HG02938 (cell line): Measurements from ENCODE around the gene SIRPA.
"Not testable (repeated sequence)": the region's sequence is repeated elsewhere in the genome, so short reads cannot be mapped to it uniquely, and the experiment has no call there.

Source experiments
- ATAC-seq: cut with Tn5 transposase; IDR thresholded peaks from one replicate; pipeline ENCODE4 v1.9.1; 2021; ENCODE audit warnings: mild to moderate bottlenecking, moderate library complexity; ENCODE audit not compliant: unreplicated experiment

The SIRPA gene

GRCh38 chr20:1905693-1906092 lies 10.5 kb downstream of the SIRPA start:
- no peak for ATAC-seq

GRCh38 chr20:1906361-1907051 lies 11.3 kb downstream of the SIRPA start:
- ATAC-seq = no peak

DNA sequence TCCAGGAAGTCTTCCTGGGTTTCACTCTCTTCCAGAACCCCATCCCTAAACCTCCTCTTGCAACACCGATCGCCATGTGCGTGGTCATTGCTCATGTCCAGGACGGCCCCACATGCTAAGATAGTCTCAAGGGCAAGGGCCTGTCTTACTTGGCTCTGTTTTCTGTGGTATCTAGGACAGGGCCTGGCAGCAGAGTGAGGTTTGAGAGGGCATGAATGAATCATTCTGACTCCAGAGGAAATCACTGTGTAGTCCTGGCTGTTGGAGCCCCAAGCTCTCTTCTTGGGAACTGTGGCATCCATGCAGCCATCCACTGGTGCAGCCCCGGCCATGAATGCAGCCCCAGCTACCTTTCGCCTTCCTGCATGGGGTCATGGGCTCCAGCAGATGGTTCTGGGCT lies 12.4 kb downstream of the SIRPA start:
- no peak for ATAC-seq

GRCh38 chr20:1908191-1908590 lies 13.0 kb downstream of the SIRPA start:
- no peak for ATAC-seq

DNA sequence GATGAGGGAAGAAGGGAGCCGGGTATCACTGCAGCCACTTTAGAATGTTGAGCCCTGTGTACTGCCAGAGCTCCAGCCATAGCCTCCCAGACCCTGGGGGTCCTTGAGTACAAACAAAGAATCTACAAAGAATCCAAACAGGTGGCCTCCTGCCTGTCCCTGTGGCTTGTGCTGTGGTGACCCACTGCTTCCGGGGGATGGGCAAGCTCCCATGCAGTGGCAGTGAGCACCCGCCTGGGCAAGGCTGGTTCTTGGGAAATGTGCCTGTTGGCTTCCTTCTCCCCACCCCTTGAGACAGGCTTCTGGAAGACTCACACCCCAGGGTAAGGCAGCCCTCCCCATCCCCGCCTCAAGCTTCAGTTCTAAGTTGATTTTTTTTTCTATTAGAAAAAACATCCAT lies 13.9 kb downstream of the SIRPA start:
- ATAC-seq = no peak

- ATAC-seq = no peak
Observed at GRCh38 chr20:1911536-1911935, 16.3 kb downstream of the SIRPA start.

DNA sequence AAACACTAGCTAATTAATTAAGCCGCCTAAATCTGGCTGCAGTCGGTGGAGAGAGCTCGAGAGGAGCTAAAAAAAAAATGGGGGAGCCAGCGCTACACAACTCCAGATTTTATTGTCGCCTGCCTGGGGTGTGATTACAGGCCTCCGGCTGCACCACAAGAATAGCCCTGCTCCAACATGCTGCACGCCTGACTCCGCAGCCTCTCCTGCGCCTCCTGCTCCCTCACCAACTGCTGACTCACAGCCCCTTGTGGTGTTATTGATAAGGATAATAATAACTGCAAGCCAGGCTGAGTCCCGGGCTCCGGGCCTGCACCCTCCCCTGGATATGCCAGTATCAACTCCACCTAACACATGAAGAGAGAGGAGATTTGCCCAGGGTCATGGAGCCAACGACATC lies 16.8 kb downstream of the SIRPA start:
- no peak for ATAC-seq

- no peak for ATAC-seq
Observed at GRCh38 chr20:1912646-1913045, 17.4 kb downstream of the SIRPA start.

GRCh38 chr20:1915233-1915632 lies 20.0 kb downstream of the SIRPA start:
- not testable (repeated sequence) for ATAC-seq

GRCh38 chr20:1915725-1916124 lies 20.5 kb downstream of the SIRPA start:
- no peak for ATAC-seq

DNA sequence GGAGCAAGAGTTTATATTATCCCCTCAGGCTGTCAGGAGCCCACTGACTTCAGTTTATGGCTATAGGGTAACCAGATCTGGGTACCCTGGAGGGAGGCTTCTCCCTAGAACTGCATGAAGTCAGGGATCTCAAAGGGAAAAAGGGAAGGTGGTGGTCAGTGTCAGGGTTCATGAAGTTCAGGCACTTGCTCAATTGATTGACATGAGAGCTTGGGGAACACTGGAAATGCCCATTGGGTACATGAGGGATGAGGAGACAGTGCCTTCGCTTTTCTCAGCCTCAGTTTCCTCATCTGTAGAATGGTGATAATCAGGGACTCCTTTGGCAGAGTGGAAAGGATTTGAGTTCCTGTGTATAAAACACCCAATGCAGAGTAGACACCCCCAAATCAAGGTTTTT lies 22.6 kb downstream of the SIRPA start:
- no peak for ATAC-seq

DNA sequence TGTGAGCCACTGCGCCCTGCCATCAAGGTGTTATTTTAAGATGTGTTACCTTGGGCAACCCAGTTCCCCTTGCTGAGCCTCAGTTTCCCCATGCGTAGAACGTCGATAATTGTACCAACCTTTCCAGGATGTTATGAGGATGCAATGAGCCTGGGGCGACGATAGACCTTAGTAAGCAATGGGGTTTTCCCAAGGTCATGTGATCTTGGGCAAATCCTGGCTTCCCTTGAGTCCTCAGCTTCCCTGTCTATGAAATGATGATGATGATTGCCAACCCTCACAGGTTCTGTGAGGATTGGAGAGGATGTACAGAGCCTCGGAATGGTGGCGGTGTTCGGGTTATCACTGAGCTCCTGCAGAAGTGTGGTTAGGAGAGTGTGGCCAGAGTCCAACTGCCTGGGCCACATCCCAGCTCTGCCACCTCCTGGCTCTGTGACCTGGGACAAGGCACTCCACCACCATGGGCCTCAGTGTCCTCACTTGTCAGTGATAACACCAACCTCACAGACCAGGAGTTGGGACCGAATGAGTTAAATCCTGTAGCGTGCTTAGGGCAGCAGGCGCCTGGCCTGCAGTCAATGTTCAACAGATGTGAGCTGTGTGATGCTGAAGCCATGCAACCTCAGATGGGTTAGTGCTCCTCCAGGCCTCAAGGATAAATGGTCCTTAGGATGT lies 23.4 kb downstream of the SIRPA start:
- no peak for ATAC-seq

DNA sequence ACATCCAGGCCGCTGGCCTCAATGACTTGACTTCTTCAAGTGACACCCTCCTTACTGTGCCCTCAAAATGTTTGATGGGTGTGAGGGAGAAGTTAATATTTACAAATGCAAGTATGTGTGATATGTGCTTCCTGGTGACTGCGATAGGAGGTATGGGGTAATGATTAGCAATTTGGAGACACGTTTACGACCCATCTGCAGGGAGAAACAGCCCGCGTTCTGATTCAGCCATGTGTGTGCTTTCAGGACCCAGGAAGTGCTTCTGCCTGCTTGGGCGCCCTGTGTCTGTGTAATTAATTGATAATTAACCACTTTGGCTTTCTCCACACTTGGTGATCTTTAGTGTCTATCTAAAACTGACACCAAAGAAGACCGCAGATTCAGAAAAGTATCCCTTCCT lies 25.0 kb downstream of the SIRPA start:
- ATAC-seq = no peak

DNA sequence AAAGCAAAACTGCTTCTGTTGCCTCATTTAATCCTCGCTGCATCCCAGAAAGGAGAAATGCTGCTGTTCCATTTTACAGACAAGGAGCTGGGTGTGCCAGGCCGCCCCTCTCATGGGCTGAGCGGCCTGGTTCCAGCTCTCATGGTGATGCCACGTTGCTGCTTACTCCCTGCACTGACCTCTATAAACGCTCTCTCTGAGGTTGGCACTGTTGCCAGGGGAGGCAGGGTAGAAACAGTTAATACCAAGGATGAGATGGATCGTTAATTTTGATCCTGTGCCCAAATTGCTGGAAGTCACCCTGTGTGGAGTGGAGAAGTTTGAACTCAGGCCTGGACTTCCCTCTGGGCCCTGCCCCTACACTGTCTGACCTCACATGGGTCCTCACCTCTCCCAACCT lies 25.6 kb downstream of the SIRPA start:
- ATAC-seq = no peak

DNA sequence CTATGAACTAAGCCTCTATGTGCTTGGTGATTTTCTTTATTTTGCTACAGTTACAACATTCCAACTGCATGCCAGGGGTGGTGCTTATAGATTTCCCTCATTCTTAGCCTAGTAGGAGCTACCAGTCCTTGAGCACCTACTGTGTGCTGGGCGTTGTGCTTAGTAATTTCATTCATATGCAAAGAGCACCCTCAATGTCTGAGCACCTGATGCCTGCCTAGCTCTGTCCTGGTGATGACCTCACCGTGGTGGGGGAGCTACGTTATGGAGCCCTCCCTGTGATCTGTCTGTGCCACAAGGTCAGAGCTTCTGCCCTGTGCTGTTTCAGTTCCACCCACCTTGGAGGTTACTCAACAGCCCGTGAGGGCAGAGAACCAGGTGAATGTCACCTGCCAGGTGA lies 26.8 kb downstream of the SIRPA start:
- ATAC-seq = not testable (repeated sequence)

DNA sequence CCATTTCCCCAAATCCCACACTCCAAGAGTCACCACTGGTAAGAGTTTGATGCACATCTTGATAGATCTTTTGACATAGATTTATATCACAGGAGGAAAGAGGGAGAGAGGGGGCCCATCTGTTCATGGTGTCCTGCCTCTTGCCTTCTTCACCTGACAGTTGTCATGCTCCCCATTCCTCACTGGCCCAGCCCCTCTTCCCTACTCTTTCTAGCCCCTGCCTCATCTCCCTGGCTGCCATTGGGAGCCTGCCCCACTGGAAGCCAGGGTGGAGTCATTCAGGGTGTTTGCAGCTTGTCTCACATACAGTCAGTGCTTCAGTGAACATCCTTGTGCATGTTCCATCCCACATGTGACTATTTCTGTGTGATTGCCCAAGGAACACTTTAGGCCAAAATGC lies 27.6 kb downstream of the SIRPA start:
- no peak for ATAC-seq

- no peak for ATAC-seq
Observed at GRCh38 chr20:1924910-1925861, 30.0 kb downstream of the SIRPA start.

DNA sequence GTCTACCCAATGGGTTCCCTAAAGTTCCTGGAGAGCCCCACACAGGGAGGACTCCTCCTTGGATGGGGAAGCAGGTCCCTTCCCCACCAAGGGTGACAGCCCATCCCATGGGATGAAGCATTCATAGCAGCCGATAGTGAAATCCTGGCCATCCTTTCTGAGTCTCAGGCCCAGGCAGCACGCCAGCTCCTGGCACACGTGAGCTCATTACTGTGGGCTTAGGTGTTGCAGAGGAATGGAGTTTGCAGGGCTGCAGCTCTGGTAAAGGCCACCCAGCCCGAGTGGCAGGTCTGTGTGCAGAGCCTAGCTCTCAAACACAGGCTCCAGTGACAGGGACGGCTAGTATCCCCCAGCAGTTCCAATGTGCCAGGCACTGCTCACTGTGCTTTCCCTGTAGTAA lies 31.0 kb downstream of the SIRPA start:
- no peak for ATAC-seq

DNA sequence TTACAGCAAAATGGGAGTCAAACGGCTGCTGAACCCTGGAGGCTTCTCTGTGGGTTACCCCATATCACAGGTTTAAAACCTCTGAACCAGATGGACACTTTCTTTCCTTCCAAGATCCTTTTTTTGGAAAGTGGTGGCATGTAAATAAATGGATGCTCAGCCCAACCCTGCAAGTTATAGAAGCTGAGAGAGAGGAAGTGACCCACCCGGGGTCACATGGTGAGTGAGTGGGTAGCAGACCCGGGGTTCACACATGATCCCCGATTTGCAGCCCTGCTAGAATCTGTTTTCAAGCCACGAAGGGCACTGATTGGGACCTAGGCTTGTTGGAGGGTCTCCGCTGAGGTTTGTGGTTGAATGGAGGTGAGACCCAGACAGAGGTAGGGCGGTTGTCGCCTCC lies 32.0 kb downstream of the SIRPA start:
- no peak for ATAC-seq

GRCh38 chr20:1928154-1928553 lies 32.9 kb downstream of the SIRPA start:
- no peak for ATAC-seq

GRCh38 chr20:1928782-1929181 lies 33.6 kb downstream of the SIRPA start:
- no peak for ATAC-seq

DNA sequence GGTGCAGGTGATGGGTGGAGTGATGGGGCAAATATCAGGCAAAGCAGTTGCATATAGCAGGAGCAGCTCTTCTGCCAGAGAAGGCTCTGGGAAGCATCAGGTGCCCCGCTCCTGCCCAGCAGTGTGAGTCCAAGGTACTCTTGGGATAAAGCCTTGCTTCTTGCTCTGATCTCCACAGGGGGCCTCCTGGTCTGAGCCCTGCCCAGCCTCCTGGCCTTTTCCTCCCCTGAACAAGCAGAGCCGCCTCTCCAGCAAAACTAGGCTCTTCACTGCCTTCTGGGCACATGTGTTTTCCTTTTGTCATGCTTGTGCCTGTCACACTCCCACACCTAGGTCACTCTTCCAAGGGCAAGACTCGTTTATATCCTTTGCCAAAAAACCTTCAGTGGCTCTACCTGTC lies 34.3 kb downstream of the SIRPA start:
- no peak for ATAC-seq
